Measurements from ENCODE around the gene SS18L1. TPM values are rescaled to one million over a fixed set of nuclear protein-coding genes. Genes with fewer than 3 reads are reported as not detected.

Gene SS18L1
- total and polyA plus RNA-seq, 2 experiments from 2014 or later, result 6.5 to 32.6 TPM

DNA sequence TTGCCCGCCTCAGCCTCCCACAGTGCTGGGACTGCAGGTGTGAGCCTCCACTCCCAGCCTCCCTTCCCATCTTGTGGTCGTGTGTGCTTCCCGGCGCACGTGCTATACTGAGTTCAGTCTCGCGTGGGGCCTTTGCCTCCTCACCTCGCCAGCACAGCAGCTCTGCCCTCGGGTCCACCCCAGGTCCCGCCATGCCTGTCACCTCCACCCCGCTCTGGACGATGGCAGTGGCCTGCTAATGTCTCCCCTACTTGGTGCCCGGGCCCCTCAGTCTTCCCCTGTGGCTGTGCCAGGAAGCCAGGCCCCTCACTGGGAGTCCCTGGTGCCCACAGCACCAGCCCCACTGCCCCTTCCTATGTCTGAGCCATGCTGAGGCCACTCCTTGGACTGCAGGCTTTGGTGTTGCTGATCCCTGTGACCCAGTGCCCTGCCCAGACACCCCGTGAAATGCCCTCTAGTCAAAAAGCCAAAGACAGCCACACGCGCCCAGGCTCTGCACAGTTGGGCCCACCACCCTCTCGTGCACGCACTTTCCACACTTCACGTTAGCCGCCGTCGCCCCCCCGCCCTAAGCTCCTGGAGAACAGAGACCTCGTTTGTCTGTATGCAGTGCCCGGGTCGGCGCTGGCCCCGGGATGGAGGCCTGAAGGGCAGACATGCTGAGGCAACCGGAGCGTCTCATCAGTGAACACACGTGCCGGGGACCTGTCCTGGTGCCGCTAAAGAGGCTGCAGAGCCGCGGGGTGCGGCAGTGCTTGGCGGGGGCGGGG is 62.2 kb downstream of the SS18L1 start:
- H3K4me3 Mint-ChIP-seq, result no peak overlapping the region
- Histone ChIP-seq H3K36me3 (ENCODE audit: insufficient read depth) (no peaks in the 10 kb centered on the region), H3K4me3 (no peak overlapping the region), H2AFZ (no peak overlapping the region), H3K4me1 (ENCODE audit: insufficient read depth) (no peaks in the 10 kb centered on the region; the same call in 1 of the 2 replicates), H3K27ac (ENCODE audit: low read depth) (no peak overlapping the region), H3K79me2 (replicated peaks; ENCODE audit: insufficient read depth) (no peaks in the 10 kb centered on the region), H3K9me2 (ENCODE audit: insufficient read depth) (no peaks in the 10 kb centered on the region), H3F3A (replicated peaks; ENCODE audit: low read depth) (no peaks in the 10 kb centered on the region), H4K20me1 (replicated peaks; ENCODE audit: insufficient read depth) (no peaks in the 10 kb centered on the region; the same call in 1 of the 2 replicates), H3K4me2 (no peak overlapping the region), H3K27me3 (ENCODE audit: insufficient read depth) (no peaks in the 10 kb centered on the region)
- peaks cover 16% of the 10 kb centered on the region for H3K27me3 Mint-ChIP-seq (ENCODE audit: insufficient read depth, low read depth, poor library complexity)
- H3K36me3 Mint-ChIP-seq (ENCODE audit: low read depth), result peaks cover 22% of the 10 kb centered on the region
- H3K27ac Mint-ChIP-seq, result no peak overlapping the region
- TF ChIP-seq EZH2 (IDR thresholded peaks at IDR 0.05; ENCODE audit: low read depth, unreplicated experiment) (no peak), STAT1 (IDR thresholded peaks at IDR 0.05; ENCODE audit: unreplicated experiment) (no peak), NANOG (IDR thresholded peaks at IDR 0.05; ENCODE audit: borderline replicate concordance) (no peak), POLR2AphosphoS5 (IDR thresholded peaks at IDR 0.05; ENCODE audit: low read depth) (no peak), JUNB (IDR thresholded peaks at IDR 0.05; ENCODE audit: unreplicated experiment) (no peak), ZNF331 (CRISPR knock-in tag; IDR thresholded peaks at IDR 0.05; ENCODE audit: low read depth) (no peak), CREB1 (CRISPR knock-in tag; IDR thresholded peaks at IDR 0.05; ENCODE audit: low read depth) (no peak), ZNF114 (CRISPR knock-in tag; IDR thresholded peaks at IDR 0.05) (no peak), EZH2phosphoT487 (IDR thresholded peaks at IDR 0.05; ENCODE audit: unreplicated experiment) (no peak)
- TF ChIP-seq, protein P1, sequence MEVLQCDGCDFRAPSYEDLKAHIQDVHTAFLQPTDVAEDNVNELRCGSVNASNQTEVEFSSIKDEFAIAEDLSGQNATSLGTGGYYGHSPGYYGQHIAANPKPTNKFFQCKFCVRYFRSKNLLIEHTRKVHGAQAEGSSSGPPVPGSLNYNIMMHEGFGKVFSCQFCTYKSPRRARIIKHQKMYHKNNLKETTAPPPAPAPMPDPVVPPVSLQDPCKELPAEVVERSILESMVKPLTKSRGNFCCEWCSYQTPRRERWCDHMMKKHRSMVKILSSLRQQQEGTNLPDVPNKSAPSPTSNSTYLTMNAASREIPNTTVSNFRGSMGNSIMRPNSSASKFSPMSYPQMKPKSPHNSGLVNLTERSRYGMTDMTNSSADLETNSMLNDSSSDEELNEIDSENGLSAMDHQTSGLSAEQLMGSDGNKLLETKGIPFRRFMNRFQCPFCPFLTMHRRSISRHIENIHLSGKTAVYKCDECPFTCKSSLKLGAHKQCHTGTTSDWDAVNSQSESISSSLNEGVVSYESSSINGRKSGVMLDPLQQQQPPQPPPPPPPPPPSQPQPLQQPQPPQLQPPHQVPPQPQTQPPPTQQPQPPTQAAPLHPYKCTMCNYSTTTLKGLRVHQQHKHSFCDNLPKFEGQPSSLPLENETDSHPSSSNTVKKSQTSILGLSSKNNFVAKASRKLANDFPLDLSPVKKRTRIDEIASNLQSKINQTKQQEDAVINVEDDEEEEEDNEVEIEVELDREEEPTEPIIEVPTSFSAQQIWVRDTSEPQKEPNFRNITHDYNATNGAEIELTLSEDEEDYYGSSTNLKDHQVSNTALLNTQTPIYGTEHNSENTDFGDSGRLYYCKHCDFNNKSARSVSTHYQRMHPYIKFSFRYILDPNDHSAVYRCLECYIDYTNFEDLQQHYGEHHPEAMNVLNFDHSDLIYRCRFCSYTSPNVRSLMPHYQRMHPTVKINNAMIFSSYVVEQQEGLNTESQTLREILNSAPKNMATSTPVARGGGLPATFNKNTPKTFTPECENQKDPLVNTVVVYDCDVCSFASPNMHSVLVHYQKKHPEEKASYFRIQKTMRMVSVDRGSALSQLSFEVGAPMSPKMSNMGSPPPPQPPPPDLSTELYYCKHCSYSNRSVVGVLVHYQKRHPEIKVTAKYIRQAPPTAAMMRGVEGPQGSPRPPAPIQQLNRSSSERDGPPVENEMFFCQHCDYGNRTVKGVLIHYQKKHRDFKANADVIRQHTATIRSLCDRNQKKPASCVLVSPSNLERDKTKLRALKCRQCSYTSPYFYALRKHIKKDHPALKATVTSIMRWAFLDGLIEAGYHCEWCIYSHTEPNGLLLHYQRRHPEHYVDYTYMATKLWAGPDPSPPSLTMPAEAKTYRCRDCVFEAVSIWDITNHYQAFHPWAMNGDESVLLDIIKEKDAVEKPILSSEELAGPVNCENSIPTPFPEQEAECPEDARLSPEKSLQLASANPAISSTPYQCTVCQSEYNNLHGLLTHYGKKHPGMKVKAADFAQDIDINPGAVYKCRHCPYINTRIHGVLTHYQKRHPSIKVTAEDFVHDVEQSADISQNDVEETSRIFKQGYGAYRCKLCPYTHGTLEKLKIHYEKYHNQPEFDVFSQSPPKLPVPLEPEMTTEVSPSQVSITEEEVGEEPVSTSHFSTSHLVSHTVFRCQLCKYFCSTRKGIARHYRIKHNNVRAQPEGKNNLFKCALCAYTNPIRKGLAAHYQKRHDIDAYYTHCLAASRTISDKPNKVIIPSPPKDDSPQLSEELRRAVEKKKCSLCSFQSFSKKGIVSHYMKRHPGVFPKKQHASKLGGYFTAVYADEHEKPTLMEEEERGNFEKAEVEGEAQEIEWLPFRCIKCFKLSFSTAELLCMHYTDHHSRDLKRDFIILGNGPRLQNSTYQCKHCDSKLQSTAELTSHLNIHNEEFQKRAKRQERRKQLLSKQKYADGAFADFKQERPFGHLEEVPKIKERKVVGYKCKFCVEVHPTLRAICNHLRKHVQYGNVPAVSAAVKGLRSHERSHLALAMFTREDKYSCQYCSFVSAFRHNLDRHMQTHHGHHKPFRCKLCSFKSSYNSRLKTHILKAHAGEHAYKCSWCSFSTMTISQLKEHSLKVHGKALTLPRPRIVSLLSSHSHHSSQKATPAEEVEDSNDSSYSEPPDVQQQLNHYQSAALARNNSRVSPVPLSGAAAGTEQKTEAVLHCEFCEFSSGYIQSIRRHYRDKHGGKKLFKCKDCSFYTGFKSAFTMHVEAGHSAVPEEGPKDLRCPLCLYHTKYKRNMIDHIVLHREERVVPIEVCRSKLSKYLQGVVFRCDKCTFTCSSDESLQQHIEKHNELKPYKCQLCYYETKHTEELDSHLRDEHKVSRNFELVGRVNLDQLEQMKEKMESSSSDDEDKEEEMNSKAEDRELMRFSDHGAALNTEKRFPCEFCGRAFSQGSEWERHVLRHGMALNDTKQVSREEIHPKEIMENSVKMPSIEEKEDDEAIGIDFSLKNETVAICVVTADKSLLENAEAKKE (CRISPR knock-in tag; IDR thresholded peaks at IDR 0.05), result no peak
- TF ChIP-seq, protein P2, sequence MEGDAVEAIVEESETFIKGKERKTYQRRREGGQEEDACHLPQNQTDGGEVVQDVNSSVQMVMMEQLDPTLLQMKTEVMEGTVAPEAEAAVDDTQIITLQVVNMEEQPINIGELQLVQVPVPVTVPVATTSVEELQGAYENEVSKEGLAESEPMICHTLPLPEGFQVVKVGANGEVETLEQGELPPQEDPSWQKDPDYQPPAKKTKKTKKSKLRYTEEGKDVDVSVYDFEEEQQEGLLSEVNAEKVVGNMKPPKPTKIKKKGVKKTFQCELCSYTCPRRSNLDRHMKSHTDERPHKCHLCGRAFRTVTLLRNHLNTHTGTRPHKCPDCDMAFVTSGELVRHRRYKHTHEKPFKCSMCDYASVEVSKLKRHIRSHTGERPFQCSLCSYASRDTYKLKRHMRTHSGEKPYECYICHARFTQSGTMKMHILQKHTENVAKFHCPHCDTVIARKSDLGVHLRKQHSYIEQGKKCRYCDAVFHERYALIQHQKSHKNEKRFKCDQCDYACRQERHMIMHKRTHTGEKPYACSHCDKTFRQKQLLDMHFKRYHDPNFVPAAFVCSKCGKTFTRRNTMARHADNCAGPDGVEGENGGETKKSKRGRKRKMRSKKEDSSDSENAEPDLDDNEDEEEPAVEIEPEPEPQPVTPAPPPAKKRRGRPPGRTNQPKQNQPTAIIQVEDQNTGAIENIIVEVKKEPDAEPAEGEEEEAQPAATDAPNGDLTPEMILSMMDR (conservative IDR thresholded peaks at IDR 0.05; ENCODE audit: low read depth in 2 of 2), result no peak
- TF ChIP-seq, protein P3, sequence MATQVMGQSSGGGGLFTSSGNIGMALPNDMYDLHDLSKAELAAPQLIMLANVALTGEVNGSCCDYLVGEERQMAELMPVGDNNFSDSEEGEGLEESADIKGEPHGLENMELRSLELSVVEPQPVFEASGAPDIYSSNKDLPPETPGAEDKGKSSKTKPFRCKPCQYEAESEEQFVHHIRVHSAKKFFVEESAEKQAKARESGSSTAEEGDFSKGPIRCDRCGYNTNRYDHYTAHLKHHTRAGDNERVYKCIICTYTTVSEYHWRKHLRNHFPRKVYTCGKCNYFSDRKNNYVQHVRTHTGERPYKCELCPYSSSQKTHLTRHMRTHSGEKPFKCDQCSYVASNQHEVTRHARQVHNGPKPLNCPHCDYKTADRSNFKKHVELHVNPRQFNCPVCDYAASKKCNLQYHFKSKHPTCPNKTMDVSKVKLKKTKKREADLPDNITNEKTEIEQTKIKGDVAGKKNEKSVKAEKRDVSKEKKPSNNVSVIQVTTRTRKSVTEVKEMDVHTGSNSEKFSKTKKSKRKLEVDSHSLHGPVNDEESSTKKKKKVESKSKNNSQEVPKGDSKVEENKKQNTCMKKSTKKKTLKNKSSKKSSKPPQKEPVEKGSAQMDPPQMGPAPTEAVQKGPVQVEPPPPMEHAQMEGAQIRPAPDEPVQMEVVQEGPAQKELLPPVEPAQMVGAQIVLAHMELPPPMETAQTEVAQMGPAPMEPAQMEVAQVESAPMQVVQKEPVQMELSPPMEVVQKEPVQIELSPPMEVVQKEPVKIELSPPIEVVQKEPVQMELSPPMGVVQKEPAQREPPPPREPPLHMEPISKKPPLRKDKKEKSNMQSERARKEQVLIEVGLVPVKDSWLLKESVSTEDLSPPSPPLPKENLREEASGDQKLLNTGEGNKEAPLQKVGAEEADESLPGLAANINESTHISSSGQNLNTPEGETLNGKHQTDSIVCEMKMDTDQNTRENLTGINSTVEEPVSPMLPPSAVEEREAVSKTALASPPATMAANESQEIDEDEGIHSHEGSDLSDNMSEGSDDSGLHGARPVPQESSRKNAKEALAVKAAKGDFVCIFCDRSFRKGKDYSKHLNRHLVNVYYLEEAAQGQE (IDR thresholded peaks at IDR 0.05; ENCODE audit: unreplicated experiment), result no peak
- TF ChIP-seq, protein P4, sequence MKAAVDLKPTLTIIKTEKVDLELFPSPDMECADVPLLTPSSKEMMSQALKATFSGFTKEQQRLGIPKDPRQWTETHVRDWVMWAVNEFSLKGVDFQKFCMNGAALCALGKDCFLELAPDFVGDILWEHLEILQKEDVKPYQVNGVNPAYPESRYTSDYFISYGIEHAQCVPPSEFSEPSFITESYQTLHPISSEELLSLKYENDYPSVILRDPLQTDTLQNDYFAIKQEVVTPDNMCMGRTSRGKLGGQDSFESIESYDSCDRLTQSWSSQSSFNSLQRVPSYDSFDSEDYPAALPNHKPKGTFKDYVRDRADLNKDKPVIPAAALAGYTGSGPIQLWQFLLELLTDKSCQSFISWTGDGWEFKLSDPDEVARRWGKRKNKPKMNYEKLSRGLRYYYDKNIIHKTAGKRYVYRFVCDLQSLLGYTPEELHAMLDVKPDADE (IDR thresholded peaks at IDR 0.05), result no peak
- no peak for DNase-seq (ENCODE audit: low spot score)
- H3K9me3 Mint-ChIP-seq, result no peaks in the 10 kb centered on the region
- no peak for ATAC-seq
- H3K4me1 Mint-ChIP-seq, result peaks cover 6% of the 10 kb centered on the region
